ENCODE results near the gene ARHGAP6. TPM values are rescaled to one million over a fixed set of nuclear protein-coding genes. Genes with fewer than 3 reads are reported as not detected.

Gene ARHGAP6
- total and polyA plus RNA-seq, 9 donors = 14.1 to 32.9 (median 20.3) TPM

GRCh38 chrX:11399489-11400094, 266.1 kb downstream of the ARHGAP6 start:
- Histone ChIP-seq H3K36me3 (no peaks in the 10 kb centered on the region), H3K9me3 (no peaks in the 10 kb centered on the region), H3K27ac (no peak overlapping the region), H3K4me3 (no peak overlapping the region), H3K4me1 (ENCODE audit: insufficient read depth) (peaks cover 6% of the 10 kb centered on the region), H3K27me3 (no peaks in the 10 kb centered on the region)
- no peak for DNase-seq
- TF ChIP-seq CTCF (IDR thresholded peaks at IDR 0.05) (no peak), POLR2A (IDR thresholded peaks at IDR 0.05) (no peak), EP300 (IDR thresholded peaks at IDR 0.05) (no peak)
- WGBS, 3 donors = 70 to 76% (median 74%) methylated on average over 2 of the region's 2 CpGs
- intact Hi-C loops (cut with DNase I) = no loop called here

GRCh38 chrX:11398785-11399184, 266.9 kb downstream of the ARHGAP6 start:
- no peaks in the 10 kb centered on the region for H3K9me3 ChIP-seq
- peaks cover 6% of the 10 kb centered on the region for H3K4me1 ChIP-seq (ENCODE audit: insufficient read depth)
- TF ChIP-seq CTCF (IDR thresholded peaks at IDR 0.05) (no peak), POLR2A (IDR thresholded peaks at IDR 0.05) (no peak), EP300 (IDR thresholded peaks at IDR 0.05) (no peak)
- H3K27ac ChIP-seq = no peak overlapping the region
- intact Hi-C loops (cut with DNase I) = no loop called here
- WGBS, 3 donors = 8 to 16% (median 12%) methylated on average over 1 of the region's 1 CpG
- H3K4me3 ChIP-seq = no peak overlapping the region
- H3K27me3 ChIP-seq = no peaks in the 10 kb centered on the region
- no peak for DNase-seq
- H3K36me3 ChIP-seq = no peaks in the 10 kb centered on the region

- intact Hi-C loops (cut with DNase I) = no loop called here
- no peaks in the 10 kb centered on the region for H3K9me3 ChIP-seq
- H3K36me3 ChIP-seq = no peaks in the 10 kb centered on the region
- H3K27me3 ChIP-seq = no peaks in the 10 kb centered on the region
- no peak overlapping the region for H3K4me3 ChIP-seq
- peaks cover 6% of the 10 kb centered on the region for H3K4me1 ChIP-seq (ENCODE audit: insufficient read depth)
- no peak overlapping the region for H3K27ac ChIP-seq
- WGBS, 3 donors = 38 to 50% (median 44%) methylated on average over 3 of the region's 3 CpGs
- TF ChIP-seq EP300 (IDR thresholded peaks at IDR 0.05) = no peak
- TF ChIP-seq CTCF (IDR thresholded peaks at IDR 0.05) = no peak
- no peak for TF ChIP-seq POLR2A (IDR thresholded peaks at IDR 0.05)
- no peak for DNase-seq
These were observed 267.6 kb downstream of the ARHGAP6 start for GRCh38 chrX:11398139-11398538.

GRCh38 chrX:11397680-11398079, 268.0 kb downstream of the ARHGAP6 start:
- Histone ChIP-seq H3K4me1 (ENCODE audit: insufficient read depth) (peaks cover 6% of the 10 kb centered on the region), H3K9me3 (no peaks in the 10 kb centered on the region), H3K27ac (no peak overlapping the region), H3K36me3 (no peaks in the 10 kb centered on the region), H3K4me3 (no peak overlapping the region), H3K27me3 (no peaks in the 10 kb centered on the region)
- TF ChIP-seq CTCF (IDR thresholded peaks at IDR 0.05) (no peak), POLR2A (IDR thresholded peaks at IDR 0.05) (no peak), EP300 (IDR thresholded peaks at IDR 0.05) (no peak)
- no peak for DNase-seq
- intact Hi-C loops (cut with DNase I) = no loop called here
- 40 to 51% (median 44%) methylated on average over 2 of the region's 2 CpGs for WGBS, 3 donors

All from ovary (tissue), 9 donors.